ENCODE measurements around the gene EN2. TPM values are rescaled to one million over a fixed set of nuclear protein-coding genes. Genes with fewer than 3 reads are reported as not detected.

Gene EN2
- not detected for polyA plus RNA-seq (2012; ENCODE audit: missing spikeins)

DNA sequence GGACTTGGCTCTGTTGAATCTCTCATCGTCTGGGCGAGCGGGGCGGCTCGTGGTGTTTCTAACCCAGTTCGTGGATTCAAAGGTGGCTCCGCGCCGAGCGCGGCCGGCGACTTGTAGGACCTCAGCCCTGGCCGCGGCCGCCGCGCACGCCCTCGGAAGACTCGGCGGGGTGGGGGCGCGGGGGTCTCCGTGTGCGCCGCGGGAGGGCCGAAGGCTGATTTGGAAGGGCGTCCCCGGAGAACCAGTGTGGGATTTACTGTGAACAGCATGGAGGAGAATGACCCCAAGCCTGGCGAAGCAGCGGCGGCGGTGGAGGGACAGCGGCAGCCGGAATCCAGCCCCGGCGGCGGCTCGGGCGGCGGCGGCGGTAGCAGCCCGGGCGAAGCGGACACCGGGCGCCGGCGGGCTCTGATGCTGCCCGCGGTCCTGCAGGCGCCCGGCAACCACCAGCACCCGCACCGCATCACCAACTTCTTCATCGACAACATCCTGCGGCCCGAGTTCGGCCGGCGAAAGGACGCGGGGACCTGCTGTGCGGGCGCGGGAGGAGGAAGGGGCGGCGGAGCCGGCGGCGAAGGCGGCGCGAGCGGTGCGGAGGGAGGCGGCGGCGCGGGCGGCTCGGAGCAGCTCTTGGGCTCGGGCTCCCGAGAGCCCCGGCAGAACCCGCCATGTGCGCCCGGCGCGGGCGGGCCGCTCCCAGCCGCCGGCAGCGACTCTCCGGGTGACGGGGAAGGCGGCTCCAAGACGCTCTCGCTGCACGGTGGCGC, at the start of gene EN2:
Gene EN2, plus strand, starts transcription at position 19 of the 767 bp plus-strand sequence. Its CDS starts 249 bp downstream, at position 268.
- FAIRE-seq (no peak), DNase-seq (ENCODE audit: insufficient read length) (no peak)
- TF ChIP-seq TAF1 (IDR thresholded peaks at IDR 0.05; ENCODE audit: borderline replicate concordance, low read depth, low read length) (no peak), POLR2A (IDR thresholded peaks at IDR 0.05; ENCODE audit: low read depth, low read length) (no peak), POLR2AphosphoS5 (IDR thresholded peaks at IDR 0.05; ENCODE audit: low read depth, low read length) (no peak)

DNA sequence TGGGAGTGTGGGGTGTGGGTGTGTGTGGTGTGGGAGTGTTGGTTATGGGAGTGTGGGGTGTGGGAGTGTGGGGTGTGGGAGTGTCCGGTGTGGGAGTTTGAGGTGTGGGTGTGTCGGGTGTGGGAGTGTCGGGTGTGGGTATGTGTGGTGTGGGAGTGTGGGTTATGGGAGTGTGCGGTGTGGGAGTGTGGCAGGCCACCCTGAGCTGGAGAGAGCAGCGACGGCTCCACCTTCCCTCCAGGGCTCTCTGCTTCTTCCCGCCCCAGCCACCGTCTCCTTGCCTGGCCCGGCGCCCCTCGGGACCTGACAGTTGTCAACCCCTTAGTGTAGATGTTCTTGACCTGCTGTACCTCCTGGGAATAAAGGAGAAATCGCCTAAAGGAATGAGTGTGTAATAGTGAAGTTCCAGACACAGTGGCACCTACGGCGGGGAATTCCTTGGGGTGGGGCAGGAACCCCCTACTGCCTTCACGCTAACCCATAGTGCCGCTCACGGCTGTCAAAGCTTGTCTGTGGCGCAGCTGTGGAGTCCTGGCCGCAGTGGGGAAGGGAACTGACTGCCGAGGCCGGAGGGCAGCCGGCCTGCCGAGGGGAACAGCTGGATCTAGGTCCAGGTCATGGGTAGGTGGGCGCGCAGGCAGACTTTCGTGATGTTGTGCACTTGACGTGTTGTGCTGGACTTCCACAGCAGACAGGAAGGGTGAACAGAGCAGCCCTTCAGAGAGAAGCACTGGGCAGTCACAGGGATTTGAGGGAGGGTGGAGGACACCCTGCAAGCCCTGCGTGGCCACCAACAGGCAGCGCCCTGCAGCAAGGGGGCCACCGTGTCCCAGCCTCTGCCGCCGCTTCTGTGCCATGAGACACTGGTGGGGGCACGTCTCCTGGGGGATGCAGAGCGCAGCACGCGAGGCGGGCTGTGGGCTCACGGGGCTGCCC, 49.0 kb upstream of the EN2 start:
- FAIRE-seq (no peak), DNase-seq (ENCODE audit: insufficient read length) (no peak)
- no peak for TF ChIP-seq POLR2A (IDR thresholded peaks at IDR 0.05; ENCODE audit: low read depth, low read length)
- no peak for TF ChIP-seq TAF1 (IDR thresholded peaks at IDR 0.05; ENCODE audit: borderline replicate concordance, low read depth, low read length)
- no peak for TF ChIP-seq POLR2AphosphoS5 (IDR thresholded peaks at IDR 0.05; ENCODE audit: low read depth, low read length)

DNA sequence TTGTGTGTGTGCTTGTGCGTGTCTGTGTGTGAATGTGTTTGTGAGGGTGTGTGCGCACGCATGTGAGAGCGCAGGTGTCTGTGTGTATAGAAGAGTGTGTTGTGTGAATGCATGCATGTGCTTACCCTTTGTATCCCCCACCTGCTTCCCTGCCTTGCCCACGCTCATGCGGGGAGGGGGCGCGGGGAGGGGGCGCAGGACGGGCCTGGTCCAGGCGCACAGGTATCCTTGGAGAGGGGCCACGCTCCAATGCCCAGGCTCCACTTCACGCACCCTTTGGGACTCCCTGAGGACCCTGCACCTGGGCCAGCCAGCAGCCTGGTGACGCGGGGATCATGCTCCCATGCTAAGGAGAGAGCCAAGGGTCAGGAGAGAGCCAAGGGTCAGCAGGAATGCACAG, 47.9 kb upstream of the EN2 start:
- DNase-seq (ENCODE audit: insufficient read length) (no peak), FAIRE-seq (no peak)
- TF ChIP-seq TAF1 (IDR thresholded peaks at IDR 0.05; ENCODE audit: borderline replicate concordance, low read depth, low read length) (no peak), POLR2AphosphoS5 (IDR thresholded peaks at IDR 0.05; ENCODE audit: low read depth, low read length) (no peak), POLR2A (IDR thresholded peaks at IDR 0.05; ENCODE audit: low read depth, low read length) (no peak)

DNA sequence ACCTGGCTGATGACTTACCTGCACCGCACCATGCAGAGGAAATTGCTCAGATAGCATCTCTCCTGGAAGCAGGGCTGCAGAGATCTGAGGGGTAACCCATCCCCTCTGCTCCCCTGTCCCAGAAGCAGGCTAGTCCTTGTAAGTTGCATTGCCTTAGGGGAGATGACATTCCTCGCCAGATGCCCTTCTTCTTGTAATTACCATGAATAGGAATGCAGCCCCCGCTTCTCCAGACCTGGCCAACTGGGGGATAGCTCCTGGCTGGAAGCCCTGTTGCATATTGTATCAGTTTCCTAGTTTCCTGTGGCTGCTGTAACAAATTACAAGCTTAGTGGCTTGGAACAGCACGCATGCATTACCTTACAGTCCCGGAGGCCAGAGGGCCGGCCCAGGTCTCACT, 47.5 kb upstream of the EN2 start:
- FAIRE-seq, result no peak
- TF ChIP-seq POLR2A (IDR thresholded peaks at IDR 0.05; ENCODE audit: low read depth, low read length) (no peak), TAF1 (IDR thresholded peaks at IDR 0.05; ENCODE audit: borderline replicate concordance, low read depth, low read length) (no peak), POLR2AphosphoS5 (IDR thresholded peaks at IDR 0.05; ENCODE audit: low read depth, low read length) (no peak)
- DNase-seq (ENCODE audit: insufficient read length), result no peak

DNA sequence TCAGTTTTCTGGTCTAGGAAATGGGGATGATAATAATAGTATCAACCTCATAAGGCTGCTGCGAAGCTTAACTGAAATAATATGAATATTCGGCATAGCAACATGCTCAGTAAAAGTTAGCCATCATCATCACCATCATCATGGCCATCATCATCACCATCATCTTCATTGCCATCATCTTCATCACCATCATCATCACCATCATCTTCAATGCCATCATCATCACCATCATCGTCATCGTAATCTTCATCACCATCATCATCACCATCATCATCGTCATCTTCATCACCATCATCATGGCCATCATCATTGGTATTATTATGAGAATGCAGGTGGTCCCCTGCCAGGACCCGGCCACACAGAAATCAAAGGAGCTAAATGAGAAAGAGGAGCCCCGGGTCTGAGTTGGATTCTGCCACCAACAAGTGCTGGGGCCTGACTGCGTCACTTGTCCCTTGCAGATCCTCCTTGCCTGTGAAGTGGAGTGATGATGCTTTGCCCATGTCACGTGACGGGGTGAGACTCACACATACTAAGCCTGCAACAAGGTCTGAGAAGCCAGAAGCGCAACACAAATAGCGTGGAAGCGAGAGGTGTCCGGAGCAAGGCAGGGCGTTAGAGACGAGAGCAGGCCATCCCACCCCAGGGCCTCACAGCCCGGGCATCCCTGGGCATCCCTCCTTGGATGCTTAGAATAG, 46.1 kb upstream of the EN2 start:
- TF ChIP-seq POLR2A (IDR thresholded peaks at IDR 0.05; ENCODE audit: low read depth, low read length), result no peak
- TF ChIP-seq TAF1 (IDR thresholded peaks at IDR 0.05; ENCODE audit: borderline replicate concordance, low read depth, low read length), result no peak
- no peak for TF ChIP-seq POLR2AphosphoS5 (IDR thresholded peaks at IDR 0.05; ENCODE audit: low read depth, low read length)
- DNase-seq (ENCODE audit: insufficient read length) (no peak), FAIRE-seq (no peak)

DNA sequence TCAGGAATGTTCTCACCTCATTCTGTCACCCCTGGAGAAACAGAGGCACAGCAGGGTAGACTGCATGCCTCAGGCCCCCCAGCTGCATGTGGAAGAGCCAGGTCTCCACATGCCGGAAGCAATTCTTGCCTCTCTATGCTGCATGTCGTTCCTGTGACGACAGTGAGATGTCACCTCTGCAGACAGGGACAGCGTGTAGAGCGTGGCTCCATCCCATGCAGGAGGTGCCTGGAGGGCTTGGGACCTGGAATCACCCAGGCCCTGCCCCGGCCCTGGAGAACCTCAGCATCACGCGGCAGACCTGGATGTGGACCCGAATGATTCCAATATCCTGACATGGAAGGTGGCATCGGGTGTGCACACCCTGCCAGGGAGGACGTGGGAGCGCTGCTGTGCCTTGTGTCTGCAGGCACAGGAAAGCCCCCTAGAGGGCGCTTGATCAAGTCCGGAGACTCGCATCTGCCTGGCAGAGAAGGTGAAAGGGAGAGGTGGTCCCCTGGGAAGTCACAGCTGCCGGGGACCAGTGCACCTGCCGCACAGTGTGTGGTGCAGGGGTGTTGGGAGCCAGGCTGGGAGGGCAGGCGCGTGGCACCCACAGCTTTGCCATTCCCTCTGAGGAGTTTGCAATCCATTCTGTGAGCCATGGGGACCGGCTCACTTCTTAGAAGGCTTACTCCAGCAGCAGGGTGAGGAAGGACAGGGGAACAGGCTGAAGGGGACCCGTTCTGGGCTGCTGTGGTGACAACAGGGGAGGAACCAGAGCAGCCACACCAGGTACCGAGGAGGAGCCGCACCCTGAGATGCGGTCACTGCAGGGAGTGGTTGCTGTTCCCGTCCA, 45.3 kb upstream of the EN2 start:
- TF ChIP-seq POLR2AphosphoS5 (IDR thresholded peaks at IDR 0.05; ENCODE audit: low read depth, low read length) (no peak), TAF1 (IDR thresholded peaks at IDR 0.05; ENCODE audit: borderline replicate concordance, low read depth, low read length) (no peak), POLR2A (IDR thresholded peaks at IDR 0.05; ENCODE audit: low read depth, low read length) (no peak)
- peak; percentile 76 for DNase-seq (ENCODE audit: insufficient read length)
- no peak for FAIRE-seq

DNA sequence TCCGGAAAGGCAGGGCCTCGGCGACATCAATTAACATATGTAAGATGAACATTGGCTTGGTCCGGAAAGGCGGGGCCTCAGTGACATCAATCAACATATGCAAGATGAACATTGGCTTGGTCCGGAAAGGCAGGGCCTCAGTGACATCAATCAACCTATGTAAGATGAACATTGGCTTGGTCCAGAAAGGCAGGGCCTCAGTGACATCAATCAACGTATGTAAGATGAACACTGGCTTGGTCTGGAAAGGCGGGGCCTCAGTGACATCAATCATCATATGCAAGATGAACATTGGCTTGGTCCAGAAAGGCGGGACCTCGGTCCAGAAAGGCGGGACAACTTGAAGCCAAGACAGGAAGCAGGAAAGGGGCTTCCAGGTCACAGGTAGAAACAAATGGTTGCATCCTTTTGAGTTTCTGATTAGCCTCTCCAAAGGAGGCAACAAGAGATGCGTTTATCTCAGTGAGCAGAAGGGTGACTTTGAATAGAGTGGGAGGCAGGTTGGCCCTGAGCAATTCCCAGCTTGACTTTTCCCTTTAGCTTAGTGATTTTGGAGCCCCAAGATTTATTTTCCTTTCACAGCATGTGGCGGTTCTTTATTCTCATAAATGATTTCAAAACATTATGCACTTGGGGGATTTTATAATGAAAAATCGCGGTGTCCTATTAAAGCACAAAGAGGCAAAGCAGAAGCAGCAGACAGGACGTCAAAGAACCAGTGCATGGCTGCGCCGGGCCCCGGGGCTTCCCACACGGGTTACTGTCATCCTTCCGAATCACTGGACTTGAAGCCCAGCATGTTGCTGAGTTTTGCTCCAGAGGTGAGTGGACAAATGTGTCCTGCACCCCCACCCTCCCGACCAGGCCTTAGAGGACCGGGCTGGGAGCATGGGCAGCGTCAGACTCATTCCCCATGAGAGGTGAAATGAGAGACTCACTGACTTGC, 43.1 kb upstream of the EN2 start:
- FAIRE-seq, result no peak
- TF ChIP-seq POLR2A (IDR thresholded peaks at IDR 0.05; ENCODE audit: low read depth, low read length) (no peak), TAF1 (IDR thresholded peaks at IDR 0.05; ENCODE audit: borderline replicate concordance, low read depth, low read length) (no peak), POLR2AphosphoS5 (IDR thresholded peaks at IDR 0.05; ENCODE audit: low read depth, low read length) (no peak)
- no peak for DNase-seq (ENCODE audit: insufficient read length)

DNA sequence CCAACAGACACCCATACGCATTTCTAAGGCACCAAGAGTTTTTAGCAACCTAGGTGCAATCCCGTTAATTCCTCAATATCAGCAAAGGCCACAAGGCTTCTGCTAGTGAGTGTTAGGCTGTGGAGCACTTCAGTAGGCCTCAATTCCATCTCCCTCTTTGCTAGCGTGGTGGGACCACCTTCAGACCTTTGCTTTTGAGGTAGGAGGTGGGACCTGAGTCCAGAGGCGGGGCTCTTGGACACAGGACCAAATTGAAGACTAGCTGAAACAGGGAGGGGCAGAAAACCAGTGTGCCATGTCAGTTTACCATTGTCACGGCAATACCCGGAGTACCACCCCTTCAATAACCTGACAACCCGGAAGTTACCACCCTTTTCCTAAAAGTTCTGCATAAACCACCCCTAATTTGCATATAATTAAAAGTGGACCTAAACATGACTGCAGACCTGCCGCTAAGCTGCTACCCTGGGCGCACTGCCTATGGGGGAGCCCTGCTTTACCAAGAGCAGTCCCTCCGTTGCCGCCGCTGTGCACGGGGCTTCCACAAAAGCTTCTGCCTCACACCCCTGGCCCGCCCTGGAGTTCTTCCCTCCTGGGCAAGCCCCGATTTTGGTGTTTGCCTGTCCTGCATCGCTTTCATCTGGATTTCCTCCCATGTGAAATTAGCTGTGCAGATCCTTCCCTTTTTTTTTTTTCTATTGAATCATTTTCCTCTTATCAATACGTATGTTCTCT, 41.1 kb upstream of the EN2 start:
- no peak for FAIRE-seq
- no peak for TF ChIP-seq TAF1 (IDR thresholded peaks at IDR 0.05; ENCODE audit: borderline replicate concordance, low read depth, low read length)
- TF ChIP-seq POLR2A (IDR thresholded peaks at IDR 0.05; ENCODE audit: low read depth, low read length), result no peak
- no peak for TF ChIP-seq POLR2AphosphoS5 (IDR thresholded peaks at IDR 0.05; ENCODE audit: low read depth, low read length)
- no peak for DNase-seq (ENCODE audit: insufficient read length)

DNA sequence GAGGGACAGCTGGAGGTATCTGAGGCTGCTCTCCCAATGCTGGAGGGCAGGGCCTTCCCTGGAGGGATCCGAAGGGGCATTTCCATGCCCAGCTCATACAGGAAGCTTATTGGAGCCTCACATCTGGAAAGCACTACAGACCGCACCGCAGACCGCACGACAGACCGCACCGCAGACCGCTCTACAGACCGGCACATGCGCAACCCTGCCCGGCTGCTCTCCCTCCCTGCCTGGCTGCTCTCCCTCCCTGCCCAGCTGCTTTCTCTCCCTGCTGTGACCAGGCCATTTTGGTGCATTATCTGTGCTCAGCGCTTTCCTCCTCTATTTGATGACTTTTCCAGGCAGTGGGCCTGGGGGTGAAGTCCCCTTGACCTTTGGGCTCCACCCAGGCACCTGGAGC, 39.6 kb upstream of the EN2 start:
- TF ChIP-seq POLR2A (IDR thresholded peaks at IDR 0.05; ENCODE audit: low read depth, low read length) (no peak), TAF1 (IDR thresholded peaks at IDR 0.05; ENCODE audit: borderline replicate concordance, low read depth, low read length) (no peak), POLR2AphosphoS5 (IDR thresholded peaks at IDR 0.05; ENCODE audit: low read depth, low read length) (no peak)
- DNase-seq (ENCODE audit: insufficient read length), result no peak
- FAIRE-seq, result no peak

All from GM12892 (cell line).